Right ventricle myocardium inferior (tissue), 1 donor: ENCODE data around the gene ZNF793. TPM values are rescaled to one million over a fixed set of nuclear protein-coding genes. Genes with fewer than 3 reads are reported as not detected.

Experiments
- ATAC-seq: fragments of 200-7000 bp; cut with Tn5 transposase; one replicate; pipeline ENCODE4 v1.9.1; 2020; ENCODE audit warnings: mild to moderate bottlenecking, moderate library complexity
- DNase-seq: peaks from one replicate; pipeline ENCODE4 v3.0.0; 2021; ENCODE audit errors: missing footprints
- intact Hi-C: fragments of 100-400 bp; cut with DNase I; formaldehyde crosslinking; loops from one replicate; pipeline ENCODE4 v1.11.0; 2022
- total RNA-seq: library from RNA; stranded (reverse); fragmentation: NEBNext Ultra II Directional; extraction: Animal tissue kit (Norgen Biotek cat#: 25700); gene quantifications from one replicate; pipeline ENCODE4 v1.2.1, GENCODE V29; 2021
- donor health status: DM: no; HTN: yes; CAD: no; lungs with severe emphysema.

Gene ZNF793
- total RNA-seq, 1 donor from 2014 or later = 5.4 TPM

DNA sequence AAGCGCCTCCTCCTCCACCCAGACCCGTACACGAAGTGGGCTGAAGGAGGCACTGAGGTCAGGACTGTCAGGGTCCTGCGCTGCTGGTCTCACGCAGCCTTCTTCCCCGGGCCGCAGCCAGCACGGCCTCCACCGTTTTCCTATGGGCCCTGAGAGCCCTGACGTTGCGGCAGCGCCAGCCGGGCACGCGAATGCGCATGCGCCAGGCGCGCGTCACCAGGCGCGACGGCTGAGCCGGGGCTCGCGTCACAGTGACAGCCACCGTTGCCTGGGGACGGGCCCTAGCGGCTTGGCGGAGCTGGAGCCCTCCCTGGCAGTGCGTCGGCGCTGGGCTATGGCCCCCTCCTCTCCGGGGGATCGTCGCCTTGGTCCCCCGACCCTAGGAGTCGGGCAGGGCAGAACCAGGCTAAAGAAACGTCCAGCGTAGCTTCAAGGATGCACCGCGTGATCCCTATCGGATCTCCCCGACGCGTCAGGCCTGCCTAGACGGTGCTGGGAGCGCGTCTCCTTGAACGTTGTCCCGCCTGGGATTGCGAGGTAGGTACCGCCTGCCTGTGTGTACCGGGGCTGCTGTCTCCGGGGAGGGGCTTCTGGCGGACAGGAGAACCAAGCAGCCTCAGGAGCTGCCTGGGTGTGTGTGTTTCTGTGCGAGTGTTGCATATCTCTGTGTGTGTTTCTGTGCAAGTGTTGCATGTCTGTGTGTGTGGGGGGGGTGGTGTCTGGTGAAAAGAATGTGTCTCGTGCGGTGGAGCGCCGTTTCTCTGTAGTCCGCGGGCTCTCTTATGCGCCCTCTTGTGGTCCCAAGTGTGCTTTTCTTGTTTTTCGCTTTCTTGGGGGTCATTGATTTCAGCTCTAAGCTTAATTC, 44.6 kb downstream of the ZNF793 start:
- DNase-seq (no peak), ATAC-seq (no peak)
- intact Hi-C loops = no loop called here

DNA sequence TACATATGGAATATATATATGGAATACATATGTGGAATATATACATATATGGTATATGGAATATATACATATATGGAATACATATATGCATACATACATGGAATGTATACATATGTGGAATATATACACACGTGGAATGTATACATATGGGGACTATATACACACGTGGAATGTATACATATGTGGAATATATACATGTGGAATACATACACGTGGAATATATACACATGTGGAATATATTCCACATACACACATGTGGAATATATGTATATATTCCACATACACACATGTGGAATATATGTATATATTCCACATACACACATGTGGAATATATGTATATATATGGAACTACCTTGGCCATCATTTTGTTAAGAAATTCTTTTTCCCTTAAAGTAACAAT, 56.8 kb downstream of the ZNF793 start:
- DNase-seq = no peak
- intact Hi-C loops = no loop called here
- no peak for ATAC-seq

GRCh38 chr19:37564624-37565369, 58.1 kb downstream of the ZNF793 start:
- intact Hi-C loops = no loop called here
- ATAC-seq (no peak), DNase-seq (no peak)

DNA sequence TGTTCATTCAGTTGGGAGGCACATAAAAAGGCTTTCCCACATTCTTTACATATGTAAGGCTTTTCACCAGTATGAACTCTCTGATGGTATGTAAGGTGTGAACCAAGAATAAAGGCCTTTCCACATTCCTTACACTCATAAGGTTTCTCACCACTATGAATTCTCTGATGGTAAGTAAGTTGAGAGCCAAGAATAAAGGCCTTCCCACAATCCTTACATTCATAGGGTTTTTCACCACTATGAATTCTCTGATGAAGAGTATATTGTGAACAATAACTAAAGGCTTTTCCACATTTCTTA, 58.6 kb downstream of the ZNF793 start:
- no peak for ATAC-seq
- no peak for DNase-seq
- intact Hi-C loops = no loop called here

DNA sequence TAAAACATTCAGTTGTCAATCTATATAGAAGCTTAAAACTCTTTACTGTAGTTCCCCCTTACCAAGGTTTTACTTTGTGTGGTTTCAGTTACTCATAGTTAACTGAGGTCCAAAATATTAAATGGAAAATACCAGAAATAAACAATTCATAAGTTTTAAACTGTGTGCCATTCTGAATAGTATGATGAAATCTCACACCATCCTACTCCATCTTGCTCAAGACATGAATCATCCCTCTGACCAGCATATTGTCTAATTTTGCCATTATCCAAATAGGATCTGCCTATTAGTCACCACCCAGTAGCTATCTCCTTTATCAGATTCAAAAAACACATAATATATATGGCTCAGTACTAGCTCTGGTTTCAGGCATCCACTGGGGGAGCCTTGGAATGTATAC, 65.5 kb downstream of the ZNF793 start:
- intact Hi-C loops = no loop called here
- DNase-seq (no peak), ATAC-seq (no peak)

DNA sequence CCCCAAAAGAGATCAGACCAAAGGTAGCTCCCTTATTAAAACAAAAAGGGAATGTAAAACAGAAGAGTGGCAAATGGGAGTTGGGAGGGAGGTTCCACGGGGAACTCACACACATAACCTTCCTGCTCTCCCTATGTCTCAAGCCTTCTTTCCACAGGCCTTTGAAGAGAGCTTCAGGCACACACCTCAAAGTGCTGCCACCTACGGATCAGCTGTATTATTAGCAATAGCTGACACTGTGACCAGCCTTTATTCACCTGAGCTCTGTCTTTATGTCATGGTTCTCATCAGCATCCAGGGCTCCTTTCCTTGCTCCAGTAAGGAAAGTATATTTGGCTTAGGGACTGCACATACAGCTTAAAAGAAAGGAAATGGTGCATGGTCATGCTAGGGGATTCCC, 76.6 kb downstream of the ZNF793 start:
- DNase-seq = no peak
- intact Hi-C loops = no loop called here
- no peak for ATAC-seq

Other genes starting within 250 kb of the ZNF793 start
- 5.6 TPM for gene ZNF527, start 135.8 kb upstream of the ZNF793 start, total RNA-seq
- gene ZNF569, start 39.5 kb upstream of the ZNF793 start, total RNA-seq = 6.0 TPM
- gene ZNF570, start 37.6 kb upstream of the ZNF793 start, total RNA-seq = 8.4 TPM
- gene ZNF571, start 87.9 kb downstream of the ZNF793 start, total RNA-seq = 3.8 TPM
- gene ZNF540, start 87.9 kb downstream of the ZNF793 start, total RNA-seq = 6.8 TPM
- gene ZFP30, start 148.5 kb downstream of the ZNF793 start, total RNA-seq = 6.9 TPM
- 6.1 TPM for gene ZNF607, start 212.8 kb downstream of the ZNF793 start, total RNA-seq